ENCODE measurements around the gene SLC6A13.

- TF ChIP-seq CTCF (IDR thresholded peaks at IDR 0.05), result no peak
- TF ChIP-seq POLR2A (IDR thresholded peaks at IDR 0.05), result no peak
These were observed 42.2 kb upstream of the SLC6A13 start for GRCh38 chr12:304805-305204.
